ENCODE measurements around the gene TBC1D32. TPM values are rescaled to one million over a fixed set of nuclear protein-coding genes. Genes with fewer than 3 reads are reported as not detected.

TBC1D32 gene
- total and polyA plus RNA-seq, 3 experiments from 2014 or later = 2.7 to 6.6 (median 4.9) TPM

GRCh38 chr6:121124600-121124999, 209.7 kb downstream of the TBC1D32 start:
- Mint-ChIP-seq H3K27me3 (no peaks in the 10 kb centered on the region), H3K27ac (no peak overlapping the region), H3K4me1 (no peaks in the 10 kb centered on the region), H3K4me3 (no peak overlapping the region), H3K36me3 (peaks cover 22 to 53% (median 44%) of the 10 kb centered on the region in 3 donors), H3K9me3 (peaks cover 22 to 40% (median 28%) of the 10 kb centered on the region in 5 donors)
- no peak for DNase-seq
- no peak overlapping the region for H3K27ac ChIP-seq (ENCODE audit: low read depth, low read length)
- ChIA-PET CTCF (no interaction called here), POLR2A (no interaction called here)
- H3K4me1 ChIP-seq (ENCODE audit: insufficient read depth, low read length) = no peaks in the 10 kb centered on the region
- no peaks in the 10 kb centered on the region for H3K27me3 ChIP-seq (ENCODE audit: insufficient read depth, low read length, poor library complexity, severe bottlenecking)
- peaks cover 14% of the 10 kb centered on the region for H3K36me3 ChIP-seq (ENCODE audit: insufficient read depth, low read length)
- H3K4me3 ChIP-seq (ENCODE audit: low read length) = no peak overlapping the region
- H3K9me3 ChIP-seq (ENCODE audit: low read length) = peaks cover 9% of the 10 kb centered on the region

- CTCF ChIA-PET = no interaction called here
- no peaks in the 10 kb centered on the region for H3K27me3 Mint-ChIP-seq
- H3K36me3 Mint-ChIP-seq = peaks cover 2 to 11% (median 10%) of the 10 kb centered on the region in 3 donors
- Histone ChIP-seq H3K4me3 (ENCODE audit: low read length) (no peak overlapping the region), H3K36me3 (ENCODE audit: insufficient read depth, low read length) (no peaks in the 10 kb centered on the region), H3K27me3 (ENCODE audit: insufficient read depth, low read length, poor library complexity, severe bottlenecking) (no peaks in the 10 kb centered on the region), H3K27ac (ENCODE audit: low read depth, low read length) (no peak overlapping the region), H3K9me3 (ENCODE audit: low read length) (no peaks in the 10 kb centered on the region), H3K4me1 (ENCODE audit: insufficient read depth, low read length) (no peaks in the 10 kb centered on the region)
- H3K4me3 Mint-ChIP-seq = no peak overlapping the region
- POLR2A ChIA-PET = no interaction called here
- H3K27ac Mint-ChIP-seq = no peak overlapping the region
- no peaks in the 10 kb centered on the region for H3K4me1 Mint-ChIP-seq
- no peak for DNase-seq
- H3K9me3 Mint-ChIP-seq = no peaks in the 10 kb centered on the region
Measured at GRCh38 chr6:121112356-121112755, 221.9 kb downstream of the TBC1D32 start.

DNA sequence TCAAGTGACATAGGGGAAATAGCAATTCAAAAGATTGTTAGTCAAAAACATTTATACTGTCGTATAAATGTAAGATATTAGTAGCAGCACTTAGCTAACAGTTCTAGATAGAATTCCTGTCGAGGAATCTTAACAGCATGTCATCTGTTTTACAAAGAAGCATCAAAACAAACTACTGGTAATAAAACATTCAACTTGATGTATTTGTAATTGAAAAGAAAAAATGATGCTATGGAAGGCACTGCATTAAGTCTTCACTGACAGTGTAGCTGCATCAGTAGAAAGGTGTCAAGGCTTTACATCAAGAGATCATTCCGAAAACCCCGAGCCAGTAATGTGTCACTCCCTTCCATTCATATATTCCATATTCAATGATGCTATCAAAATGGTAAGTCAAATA, 223.5 kb downstream of the TBC1D32 start:
- Mint-ChIP-seq H3K27ac (no peak overlapping the region), H3K4me1 (no peaks in the 10 kb centered on the region), H3K9me3 (no peaks in the 10 kb centered on the region), H3K4me3 (no peak overlapping the region), H3K27me3 (no peaks in the 10 kb centered on the region), H3K36me3 (peaks cover 2 to 10% (median 9%) of the 10 kb centered on the region in 3 donors)
- ChIA-PET CTCF (interaction anchor here (0.7 kb wide), 1 partner anchor 23 kb away, joined by 3 read pairs; no protein-coding TSS in a partner anchor), POLR2A (no interaction called here)
- H3K4me1 ChIP-seq (ENCODE audit: insufficient read depth, low read length) = no peaks in the 10 kb centered on the region
- no peaks in the 10 kb centered on the region for H3K36me3 ChIP-seq (ENCODE audit: insufficient read depth, low read length)
- H3K27ac ChIP-seq (ENCODE audit: low read depth, low read length) = no peak overlapping the region
- H3K4me3 ChIP-seq (ENCODE audit: low read length) = no peak overlapping the region
- no peaks in the 10 kb centered on the region for H3K27me3 ChIP-seq (ENCODE audit: insufficient read depth, low read length, poor library complexity, severe bottlenecking)
- DNase-seq = no peak
- no peaks in the 10 kb centered on the region for H3K9me3 ChIP-seq (ENCODE audit: low read length)

DNA sequence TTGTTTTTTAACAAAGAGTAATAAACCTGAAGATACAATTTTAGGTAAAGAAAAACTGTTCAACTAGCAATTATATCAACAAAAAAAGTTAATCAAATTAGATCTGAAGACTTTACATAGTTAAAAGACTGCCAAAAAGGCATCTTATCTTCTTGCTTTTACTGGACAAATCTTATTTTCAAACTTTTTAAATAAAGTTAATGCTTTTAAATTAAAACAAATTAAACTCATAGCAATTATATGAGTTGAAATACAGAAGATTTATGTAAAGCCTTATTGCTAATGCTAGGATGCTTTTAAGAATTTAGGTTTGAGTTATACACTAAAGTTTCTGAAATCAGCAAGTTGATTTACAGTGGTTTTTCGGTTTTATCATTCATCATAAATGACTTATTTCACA, 227.3 kb downstream of the TBC1D32 start:
- no peaks in the 10 kb centered on the region for H3K36me3 ChIP-seq (ENCODE audit: insufficient read depth, low read length)
- H3K4me3 Mint-ChIP-seq = no peak overlapping the region
- CTCF ChIA-PET = no interaction called here
- no peaks in the 10 kb centered on the region for H3K4me1 ChIP-seq (ENCODE audit: insufficient read depth, low read length)
- no peaks in the 10 kb centered on the region for H3K27me3 ChIP-seq (ENCODE audit: insufficient read depth, low read length, poor library complexity, severe bottlenecking)
- H3K36me3 Mint-ChIP-seq = peaks cover 5 to 31% (median 20%) of the 10 kb centered on the region in 3 donors
- no peak overlapping the region for H3K27ac Mint-ChIP-seq
- H3K4me3 ChIP-seq (ENCODE audit: low read length) = no peak overlapping the region
- H3K27ac ChIP-seq (ENCODE audit: low read depth, low read length) = no peak overlapping the region
- POLR2A ChIA-PET = no interaction called here
- H3K9me3 ChIP-seq (ENCODE audit: low read length) = no peaks in the 10 kb centered on the region
- H3K27me3 Mint-ChIP-seq = no peaks in the 10 kb centered on the region
- peaks cover 0 to 11% (median 5%) of the 10 kb centered on the region in 5 donors for H3K9me3 Mint-ChIP-seq
- H3K4me1 Mint-ChIP-seq = no peaks in the 10 kb centered on the region
- no peak for DNase-seq

GRCh38 chr6:121105461-121105860, 228.8 kb downstream of the TBC1D32 start:
- no peak overlapping the region for H3K4me3 Mint-ChIP-seq
- H3K9me3 ChIP-seq (ENCODE audit: low read length) = no peaks in the 10 kb centered on the region
- CTCF ChIA-PET = no interaction called here

DNA sequence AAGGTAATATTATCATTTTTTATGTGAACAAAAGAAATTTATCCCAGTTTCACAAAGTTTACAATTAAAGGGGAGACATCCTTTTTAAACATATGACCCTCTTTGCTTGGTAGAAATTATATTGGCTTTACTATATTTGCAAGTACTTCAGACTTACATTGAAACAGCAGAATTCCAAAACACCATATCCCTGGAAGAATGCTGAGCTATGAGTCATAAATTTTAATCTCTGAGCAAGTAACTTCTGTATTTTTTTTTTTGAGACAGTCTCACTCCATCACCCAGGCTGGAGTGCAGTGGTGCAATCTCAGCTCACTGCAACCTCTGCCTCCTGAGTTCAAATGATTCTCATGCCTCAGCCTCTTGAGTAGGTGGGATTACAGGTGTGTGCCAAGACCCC, 240.4 kb downstream of the TBC1D32 start:
- Mint-ChIP-seq H3K27ac (no peak overlapping the region), H3K4me3 (no peak overlapping the region), H3K27me3 (no peaks in the 10 kb centered on the region), H3K9me3 (peaks cover 0 to 15% (median 0%) of the 10 kb centered on the region in 5 donors), H3K4me1 (no peaks in the 10 kb centered on the region), H3K36me3 (peaks cover 13 to 49% (median 23%) of the 10 kb centered on the region in 3 donors)
- Histone ChIP-seq H3K4me3 (ENCODE audit: low read length) (no peak overlapping the region), H3K27ac (ENCODE audit: low read depth, low read length) (no peak overlapping the region), H3K27me3 (ENCODE audit: insufficient read depth, low read length, poor library complexity, severe bottlenecking) (no peaks in the 10 kb centered on the region), H3K36me3 (ENCODE audit: insufficient read depth, low read length) (no peaks in the 10 kb centered on the region), H3K4me1 (ENCODE audit: insufficient read depth, low read length) (no peaks in the 10 kb centered on the region), H3K9me3 (ENCODE audit: low read length) (no peaks in the 10 kb centered on the region)
- no peak for DNase-seq
- ChIA-PET POLR2A (no interaction called here), CTCF (no interaction called here)

More at GRCh38 chr6:121105461-121105860, 228.8 kb downstream of the TBC1D32 start:
- Histone ChIP-seq H3K27me3 (ENCODE audit: insufficient read depth, low read length, poor library complexity, severe bottlenecking) (no peaks in the 10 kb centered on the region), H3K27ac (ENCODE audit: low read depth, low read length) (no peak overlapping the region), H3K36me3 (ENCODE audit: insufficient read depth, low read length) (no peaks in the 10 kb centered on the region), H3K4me3 (ENCODE audit: low read length) (no peak overlapping the region), H3K4me1 (ENCODE audit: insufficient read depth, low read length) (no peaks in the 10 kb centered on the region)
- Mint-ChIP-seq H3K27ac (no peak overlapping the region), H3K36me3 (peaks cover 9 to 41% (median 32%) of the 10 kb centered on the region in 3 donors), H3K9me3 (peaks cover 0 to 19% (median 5%) of the 10 kb centered on the region in 5 donors), H3K4me1 (no peaks in the 10 kb centered on the region), H3K27me3 (no peaks in the 10 kb centered on the region)
- POLR2A ChIA-PET = no interaction called here
- DNase-seq = no peak

DNA sequence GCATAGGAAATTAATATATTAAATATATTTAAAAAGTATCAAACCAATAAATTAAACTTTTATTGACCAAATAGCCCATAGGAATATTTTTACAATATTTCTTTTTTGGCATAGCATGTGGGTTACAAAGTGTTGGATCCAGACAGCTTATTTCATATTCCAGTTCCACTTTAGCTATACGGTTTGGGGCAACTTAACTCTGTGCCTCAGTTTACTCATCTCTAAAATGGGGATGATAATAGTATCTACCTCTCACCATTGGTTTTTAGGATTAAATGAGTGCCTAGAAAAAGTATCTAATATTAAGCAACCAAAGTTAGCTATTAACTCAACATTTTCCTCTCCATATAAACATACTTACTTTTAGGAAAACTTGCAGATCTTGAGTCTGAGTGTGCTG, 243.8 kb downstream of the TBC1D32 start:
- ChIA-PET POLR2A (no interaction called here), CTCF (no interaction called here)
- Histone ChIP-seq H3K27me3 (ENCODE audit: insufficient read depth, low read length, poor library complexity, severe bottlenecking) (no peaks in the 10 kb centered on the region), H3K36me3 (ENCODE audit: insufficient read depth, low read length) (no peaks in the 10 kb centered on the region), H3K4me3 (ENCODE audit: low read length) (no peak overlapping the region), H3K9me3 (ENCODE audit: low read length) (no peaks in the 10 kb centered on the region), H3K4me1 (ENCODE audit: insufficient read depth, low read length) (no peaks in the 10 kb centered on the region), H3K27ac (ENCODE audit: low read depth, low read length) (no peak overlapping the region)
- no peak for DNase-seq
- Mint-ChIP-seq H3K27ac (no peak overlapping the region), H3K4me1 (no peaks in the 10 kb centered on the region), H3K27me3 (peaks cover 0 to 2% of the 10 kb centered on the region in 2 donors), H3K4me3 (no peak overlapping the region), H3K36me3 (peaks cover 3 to 23% (median 5%) of the 10 kb centered on the region in 3 donors), H3K9me3 (peaks cover 0 to 3% (median 0%) of the 10 kb centered on the region in 5 donors)

DNA sequence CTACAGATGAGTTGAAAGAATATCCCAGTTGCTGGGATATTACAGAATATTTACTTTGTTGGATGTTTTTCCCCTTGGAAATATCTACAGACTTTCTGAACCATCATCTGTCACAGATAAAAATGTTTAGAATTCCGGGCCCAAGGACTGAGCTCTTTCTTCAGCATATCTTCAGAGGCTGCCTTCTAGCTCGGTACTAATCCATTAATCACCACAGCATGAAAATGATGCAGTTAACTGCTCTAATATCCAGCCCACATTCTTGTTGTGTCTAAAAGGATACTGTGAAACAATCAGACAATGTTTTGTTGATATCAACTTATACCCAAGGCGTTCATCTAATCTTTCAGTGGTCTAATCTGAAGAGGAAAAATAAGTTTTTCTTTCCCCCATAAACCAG, 247.4 kb downstream of the TBC1D32 start:
- H3K36me3 ChIP-seq (ENCODE audit: insufficient read depth, low read length) = no peaks in the 10 kb centered on the region
- Mint-ChIP-seq H3K4me3 (no peak overlapping the region), H3K4me1 (no peaks in the 10 kb centered on the region), H3K9me3 (no peaks in the 10 kb centered on the region), H3K27ac (peak overlapping the region in 1 of 8 donors; percentile 63), H3K27me3 (peaks cover 0 to 2% of the 10 kb centered on the region in 2 donors), H3K36me3 (peaks cover 0 to 12% (median 7%) of the 10 kb centered on the region in 3 donors)
- ChIA-PET POLR2A (no interaction called here), CTCF (no interaction called here)
- no peaks in the 10 kb centered on the region for H3K4me1 ChIP-seq (ENCODE audit: insufficient read depth, low read length)
- DNase-seq = no peak
- H3K27ac ChIP-seq (ENCODE audit: low read depth, low read length) = no peak overlapping the region
- no peak overlapping the region for H3K4me3 ChIP-seq (ENCODE audit: low read length)
- H3K9me3 ChIP-seq (ENCODE audit: low read length) = no peaks in the 10 kb centered on the region
- no peaks in the 10 kb centered on the region for H3K27me3 ChIP-seq (ENCODE audit: insufficient read depth, low read length, poor library complexity, severe bottlenecking)

- H3K27me3 ChIP-seq (ENCODE audit: insufficient read depth, low read length, poor library complexity, severe bottlenecking) = no peaks in the 10 kb centered on the region
- H3K4me1 ChIP-seq (ENCODE audit: insufficient read depth, low read length) = no peaks in the 10 kb centered on the region
- Mint-ChIP-seq H3K36me3 (peaks cover 0 to 4% (median 0%) of the 10 kb centered on the region in 3 donors), H3K27ac (no peak overlapping the region), H3K4me1 (peaks cover 0 to 6% (median 0%) of the 10 kb centered on the region in 3 donors), H3K27me3 (no peaks in the 10 kb centered on the region), H3K9me3 (peaks cover 0 to 2% (median under 1%) of the 10 kb centered on the region in 5 donors), H3K4me3 (no peak overlapping the region)
- no peak overlapping the region for H3K27ac ChIP-seq (ENCODE audit: low read depth, low read length)
- H3K4me3 ChIP-seq (ENCODE audit: low read length) = no peak overlapping the region
- CTCF ChIA-PET = no interaction called here
- no peaks in the 10 kb centered on the region for H3K36me3 ChIP-seq (ENCODE audit: insufficient read depth, low read length)
- no peak for DNase-seq
- H3K9me3 ChIP-seq (ENCODE audit: low read length) = no peaks in the 10 kb centered on the region
- POLR2A ChIA-PET = no interaction called here
Measured at GRCh38 chr6:121076119-121076518, 258.2 kb downstream of the TBC1D32 start.
